ENCODE measurements around the gene IMP3. TPM values are rescaled to one million over a fixed set of nuclear protein-coding genes. Genes with fewer than 3 reads are reported as not detected.
A peak's percentile ranks its signal among the peaks of the same experiment; 100 is the strongest.

Gene IMP3
- total RNA-seq, 1 experiment from 2014 or later: 79.9 TPM

DNA sequence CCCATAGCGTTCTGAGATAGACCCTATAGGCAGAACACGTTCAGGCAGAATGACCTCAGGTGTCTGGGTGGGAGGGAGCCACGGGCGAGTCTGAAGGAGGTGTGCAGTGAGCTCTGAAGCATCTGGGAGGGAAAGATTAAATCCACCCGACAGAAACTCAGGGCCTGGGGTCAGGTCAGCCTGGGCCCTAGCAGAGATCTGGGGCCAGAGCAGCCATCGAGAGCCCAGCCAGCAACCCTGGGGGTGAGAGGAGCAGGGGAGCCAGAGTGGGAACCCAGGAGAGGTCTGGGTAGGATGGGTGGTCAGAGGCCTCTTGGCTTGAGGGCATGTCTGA, 29.8 kb upstream of the IMP3 start:
- intact Hi-C loops (cut with micrococcal nuclease): loop anchor here (5.0 kb wide), 2 partner anchors 43 to 303 kb away; partner anchors contain the start of genes MAN2C1 and SNUPN
- Histone ChIP-seq H2AFZ (ENCODE audit: low read depth, low read length, poor library complexity, severe bottlenecking) (no peak overlapping the region), H3K4me2 (ENCODE audit: low read length) (peak overlapping the region; percentile 86), H3K4me1 (ENCODE audit: control insufficient read depth in 1 of 2, insufficient read depth in 2 of 2, low read length in 2 of 2) (peaks cover 60 to 91% of the 10 kb centered on the region in 2 experiments), H3K27ac (ENCODE audit: low read depth, low read length) (peak overlapping the region; percentile 94), H4K20me1 (ENCODE audit: insufficient read depth) (no peaks in the 10 kb centered on the region), H3K36me3 (ENCODE audit: control insufficient read depth in 1 of 2, insufficient read depth in 2 of 2, low read length in 2 of 2) (no peaks in the 10 kb centered on the region), H3K9me3 (ENCODE audit: control insufficient read depth in 1 of 2, insufficient read depth in 1 of 2, low read depth in 1 of 2, low read length in 2 of 2) (no peaks in the 10 kb centered on the region), H3K9me2 (ENCODE audit: insufficient read depth) (no peaks in the 10 kb centered on the region), H3K79me2 (ENCODE audit: insufficient read depth, low read length) (no peaks in the 10 kb centered on the region), H3K4me3 (replicated peaks in 1 of 2; ENCODE audit: low read depth in 1 of 2, low read length in 2 of 2) (peak overlapping the region in 1 of 2 experiments; percentile 44; a peak in 2 of 4 replicates), H3K27me3 (ENCODE audit: insufficient read depth, low read length) (no peaks in the 10 kb centered on the region), H3K9ac (ENCODE audit: low read length) (peak overlapping the region; percentile 77)
- POLR2A ChIA-PET: no interaction called here
- RAD21 ChIA-PET (ENCODE audit: low non-redundant PET in 1 of 2, low total read pairs in 2 of 2, uncharacterized antibody in 2 of 2, unreplicated experiment in 2 of 2): no interaction called here
- ATAC-seq: peak; percentile 2; the same call in 1 of the 2 replicates
- BruUV-seq (replicated peaks): no TSS peak
- DNase-seq (ENCODE audit: low read depth, low spot score): no peak
- CTCF ChIA-PET: interaction anchor here (1.3 to 2.0 kb wide), 4 partner anchors 9 to 302 kb away, joined by 3 to 5 read pairs (median 4); no protein-coding TSS in a partner anchor
- no peak for TF ChIP-seq ZFX (IDR thresholded peaks at IDR 0.05)
- TF ChIP-seq, protein P1, sequence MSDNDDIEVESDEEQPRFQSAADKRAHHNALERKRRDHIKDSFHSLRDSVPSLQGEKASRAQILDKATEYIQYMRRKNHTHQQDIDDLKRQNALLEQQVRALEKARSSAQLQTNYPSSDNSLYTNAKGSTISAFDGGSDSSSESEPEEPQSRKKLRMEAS (IDR thresholded peaks at IDR 0.05): no peak

DNA sequence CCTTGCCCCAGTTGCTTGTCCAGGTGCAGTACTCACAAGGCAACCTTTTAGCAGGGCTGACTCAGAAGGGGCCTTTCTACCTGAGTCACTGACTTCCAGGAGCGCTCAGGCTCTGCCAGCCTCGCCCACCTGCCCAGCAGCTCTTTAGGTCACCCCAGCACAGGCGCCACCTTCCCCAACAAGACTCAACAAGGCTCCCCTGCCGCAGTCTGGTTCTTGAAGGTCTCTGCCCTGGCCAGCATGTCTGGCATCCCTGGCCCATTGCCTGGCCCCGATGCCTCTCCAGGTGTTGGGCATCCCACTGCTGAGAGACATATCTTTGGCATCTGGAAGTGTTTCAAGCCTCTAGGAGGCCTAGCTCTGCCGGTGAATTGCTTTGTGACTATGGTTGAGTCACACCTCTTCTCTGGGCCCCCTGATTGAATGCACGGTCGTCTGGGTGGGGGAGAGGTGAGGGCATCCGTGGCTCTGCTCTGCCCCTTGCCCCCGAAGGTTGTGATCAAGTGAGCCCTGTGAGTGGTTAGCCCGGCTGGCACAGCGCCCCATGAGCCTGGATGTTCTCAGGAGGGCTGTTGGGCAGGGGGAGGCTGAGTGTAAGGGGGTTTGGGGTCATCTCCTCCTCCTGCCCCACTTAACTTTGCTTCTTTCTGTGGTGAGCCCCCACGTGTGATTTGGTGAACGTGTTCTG, 29.3 kb upstream of the IMP3 start:
- Histone ChIP-seq H3K9ac (ENCODE audit: low read length) (peak overlapping the region; percentile 77), H3K36me3 (ENCODE audit: control insufficient read depth in 1 of 2, insufficient read depth in 2 of 2, low read length in 2 of 2) (no peaks in the 10 kb centered on the region), H3K9me3 (ENCODE audit: control insufficient read depth in 1 of 2, insufficient read depth in 1 of 2, low read depth in 1 of 2, low read length in 2 of 2) (no peaks in the 10 kb centered on the region), H3K4me3 (replicated peaks in 1 of 2; ENCODE audit: low read depth in 1 of 2, low read length in 2 of 2) (peak overlapping the region in 1 of 2 experiments; percentile 44; a peak in 2 of 4 replicates), H3K4me2 (ENCODE audit: low read length) (peak overlapping the region; percentile 86), H3K27ac (ENCODE audit: low read depth, low read length) (peak overlapping the region; percentile 94), H2AFZ (ENCODE audit: low read depth, low read length, poor library complexity, severe bottlenecking) (no peak overlapping the region), H3K4me1 (ENCODE audit: control insufficient read depth in 1 of 2, insufficient read depth in 2 of 2, low read length in 2 of 2) (peaks cover 62 to 96% of the 10 kb centered on the region in 2 experiments), H3K9me2 (ENCODE audit: insufficient read depth) (no peaks in the 10 kb centered on the region), H3K79me2 (ENCODE audit: insufficient read depth, low read length) (no peaks in the 10 kb centered on the region), H4K20me1 (ENCODE audit: insufficient read depth) (no peaks in the 10 kb centered on the region), H3K27me3 (ENCODE audit: insufficient read depth, low read length) (no peaks in the 10 kb centered on the region)
- DNase-seq (ENCODE audit: low read depth, low spot score): peak; percentile 86
- BruUV-seq (replicated peaks): no TSS peak
- TF ChIP-seq POLR2AphosphoS5 (IDR thresholded peaks at IDR 0.05; ENCODE audit: low read depth, low read length) (peak; percentile 40; the same call in 1 of the 2 replicates), SRF (IDR thresholded peaks at IDR 0.05; ENCODE audit: low read depth) (no peak), TCF7L2 (IDR thresholded peaks at IDR 0.05; ENCODE audit: borderline replicate concordance, extremely low read depth, insufficient read depth, insufficient read length) (peak; percentile 61), ZFX (IDR thresholded peaks at IDR 0.05) (peak; percentile 49; the same call in 1 of the 2 replicates)
- TF ChIP-seq, protein P2, sequence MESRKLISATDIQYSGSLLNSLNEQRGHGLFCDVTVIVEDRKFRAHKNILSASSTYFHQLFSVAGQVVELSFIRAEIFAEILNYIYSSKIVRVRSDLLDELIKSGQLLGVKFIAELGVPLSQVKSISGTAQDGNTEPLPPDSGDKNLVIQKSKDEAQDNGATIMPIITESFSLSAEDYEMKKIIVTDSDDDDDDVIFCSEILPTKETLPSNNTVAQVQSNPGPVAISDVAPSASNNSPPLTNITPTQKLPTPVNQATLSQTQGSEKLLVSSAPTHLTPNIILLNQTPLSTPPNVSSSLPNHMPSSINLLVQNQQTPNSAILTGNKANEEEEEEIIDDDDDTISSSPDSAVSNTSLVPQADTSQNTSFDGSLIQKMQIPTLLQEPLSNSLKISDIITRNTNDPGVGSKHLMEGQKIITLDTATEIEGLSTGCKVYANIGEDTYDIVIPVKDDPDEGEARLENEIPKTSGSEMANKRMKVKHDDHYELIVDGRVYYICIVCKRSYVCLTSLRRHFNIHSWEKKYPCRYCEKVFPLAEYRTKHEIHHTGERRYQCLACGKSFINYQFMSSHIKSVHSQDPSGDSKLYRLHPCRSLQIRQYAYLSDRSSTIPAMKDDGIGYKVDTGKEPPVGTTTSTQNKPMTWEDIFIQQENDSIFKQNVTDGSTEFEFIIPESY (IDR thresholded peaks at IDR 0.05; ENCODE audit: extremely low read depth, insufficient replicate concordance, low read length): peak; percentile 3
- intact Hi-C loops (cut with micrococcal nuclease): loop anchor here (5.0 kb wide), 2 partner anchors 42 to 302 kb away; partner anchors contain the start of genes MAN2C1 and SNUPN
- CTCF ChIA-PET: interaction anchor here (1.0 to 2.0 kb wide), 6 partner anchors 9 to 302 kb away, joined by 3 to 5 read pairs (median 4); partner anchors contain the start of gene SNX33
- peak; percentile 75 for ATAC-seq
- POLR2A ChIA-PET: interaction anchor here (1.3 to 1.5 kb wide), 3 partner anchors 22 to 301 kb away, joined by 4 to 10 read pairs (median 7); partner anchors contain the start of genes IMP3, MAN2C1 and SNX33
- RAD21 ChIA-PET (ENCODE audit: low non-redundant PET in 1 of 2, low total read pairs in 2 of 2, uncharacterized antibody in 2 of 2, unreplicated experiment in 2 of 2): interaction anchor here (0.8 to 1.2 kb wide), 3 partner anchors 22 to 44 kb away, joined by 3 to 5 read pairs (median 4); partner anchors contain the start of genes SNX33 (in 2 of the 2) and SNUPN (in 1 of the 2)

Data from HCT116 (cell line).